BLaER1 (cell line): ENCODE data around the gene CCDC30.
"Not testable (repeated sequence)": the region's sequence is repeated elsewhere in the genome, so short reads cannot be mapped to it uniquely, and the experiment has no call there.

Source experiments
- H3K27ac ChIP-seq: shearing (Covaris generic); formaldehyde crosslinking; 2 replicates; pipeline ENCODE4 v1.8.1; 2022
- H3K27me3 ChIP-seq: shearing (Covaris generic); formaldehyde crosslinking; 2 replicates; pipeline ENCODE4 v1.8.1; 2022
- H3K36me3 ChIP-seq: shearing (Covaris generic); formaldehyde crosslinking; 2 replicates; pipeline ENCODE4 v1.8.1; 2022
- H3K4me1 ChIP-seq: shearing (Covaris generic); formaldehyde crosslinking; 2 replicates; pipeline ENCODE4 v1.8.1; 2022
- H3K4me2 ChIP-seq: shearing (Covaris generic); formaldehyde crosslinking; 2 replicates; pipeline ENCODE4 v1.8.1; 2022
- H3K4me3 ChIP-seq: shearing (Covaris generic); formaldehyde crosslinking; 2 replicates; pipeline ENCODE4 v1.8.1; 2022
- H3K9ac ChIP-seq: shearing (Covaris generic); formaldehyde crosslinking; 2 replicates; pipeline ENCODE4 v1.8.1; 2022
- H3K9me3 ChIP-seq: shearing (Covaris generic); formaldehyde crosslinking; 2 replicates; pipeline ENCODE4 v1.8.1; 2022
- H4K20me1 ChIP-seq: shearing (Covaris generic); formaldehyde crosslinking; 2 replicates; pipeline ENCODE4 v1.8.1; 2022
- Cebpa-rat ChIP-seq: shearing (Covaris generic); IDR thresholded peaks from 2 replicates; pipeline ENCODE4 v1.8.1; 2022

Gene CCDC30

DNA sequence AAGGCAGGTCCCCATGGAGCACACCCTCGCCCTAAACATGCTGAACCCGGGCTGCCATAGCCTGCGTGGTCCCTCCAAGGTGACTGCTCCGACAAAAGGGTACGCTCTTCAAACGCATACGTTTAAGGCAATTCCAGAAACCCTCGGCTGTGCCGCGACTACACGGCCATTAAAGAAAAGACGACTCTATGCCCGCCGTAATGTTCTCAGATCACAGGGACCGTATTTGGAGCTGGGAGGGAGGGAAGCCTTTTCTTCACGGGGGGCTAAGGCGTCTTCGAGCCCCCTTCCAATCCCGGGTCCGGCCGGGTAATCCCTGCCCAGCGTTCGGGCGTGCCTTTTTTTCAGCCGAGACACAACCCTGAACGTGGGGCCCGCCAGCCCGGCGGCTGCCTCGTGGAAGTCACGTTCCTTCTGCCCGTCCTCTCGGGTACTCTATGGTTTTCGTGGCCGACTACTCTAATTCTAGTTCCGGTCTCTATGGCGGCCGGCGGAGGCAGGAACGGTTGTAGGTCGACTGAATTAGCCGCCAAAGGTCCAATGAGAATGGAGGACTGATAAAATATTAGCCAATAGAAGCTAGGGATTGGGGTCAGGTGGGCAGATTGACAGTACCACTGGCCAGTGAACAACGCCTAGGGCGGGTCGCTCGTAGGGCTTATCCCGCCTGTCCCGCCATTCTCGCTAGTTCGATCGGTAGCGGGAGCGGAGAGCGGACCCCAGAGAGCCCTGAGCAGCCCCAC lies 218.8 kb downstream of the CCDC30 start, which contains the start of gene YBX1:
Gene YBX1 (plus strand): TSS at position 678 of the 743 bp plus-strand sequence. CDS start 148 bp downstream, outside the sequence.
- Histone ChIP-seq H3K9me3 (no peaks in the 10 kb centered on the region), H3K4me1 (peaks cover 52% of the 10 kb centered on the region), H3K27me3 (no peaks in the 10 kb centered on the region), H3K27ac (peak within 1 kb of the TSS; percentile 94), H3K9ac (peak within 1 kb of the TSS; percentile 95), H3K36me3 (peaks cover 42% of the 10 kb centered on the region), H4K20me1 (peaks cover 41% of the 10 kb centered on the region), H3K4me2 (peak within 1 kb of the TSS; percentile 95), H3K4me3 (peak within 1 kb of the TSS; percentile 93)
- no peak for TF ChIP-seq Cebpa-rat

DNA sequence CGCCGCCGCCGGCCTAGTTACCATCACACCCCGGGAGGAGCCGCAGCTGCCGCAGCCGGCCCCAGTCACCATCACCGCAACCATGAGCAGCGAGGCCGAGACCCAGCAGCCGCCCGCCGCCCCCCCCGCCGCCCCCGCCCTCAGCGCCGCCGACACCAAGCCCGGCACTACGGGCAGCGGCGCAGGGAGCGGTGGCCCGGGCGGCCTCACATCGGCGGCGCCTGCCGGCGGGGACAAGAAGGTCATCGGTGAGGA lies 219.3 kb downstream of the CCDC30 start:
- peaks cover 56% of the 10 kb centered on the region for H3K4me1 ChIP-seq
- peaks cover 46% of the 10 kb centered on the region for H4K20me1 ChIP-seq
- peaks cover 44% of the 10 kb centered on the region for H3K36me3 ChIP-seq
- not testable (repeated sequence) for H3K9me3 ChIP-seq, H3K27me3 ChIP-seq, H3K4me2 ChIP-seq
- H3K9ac ChIP-seq = peak overlapping the region; percentile 95
- peak overlapping the region; percentile 91 for H3K27ac ChIP-seq
- H3K4me3 ChIP-seq = peak overlapping the region; percentile 93

DNA sequence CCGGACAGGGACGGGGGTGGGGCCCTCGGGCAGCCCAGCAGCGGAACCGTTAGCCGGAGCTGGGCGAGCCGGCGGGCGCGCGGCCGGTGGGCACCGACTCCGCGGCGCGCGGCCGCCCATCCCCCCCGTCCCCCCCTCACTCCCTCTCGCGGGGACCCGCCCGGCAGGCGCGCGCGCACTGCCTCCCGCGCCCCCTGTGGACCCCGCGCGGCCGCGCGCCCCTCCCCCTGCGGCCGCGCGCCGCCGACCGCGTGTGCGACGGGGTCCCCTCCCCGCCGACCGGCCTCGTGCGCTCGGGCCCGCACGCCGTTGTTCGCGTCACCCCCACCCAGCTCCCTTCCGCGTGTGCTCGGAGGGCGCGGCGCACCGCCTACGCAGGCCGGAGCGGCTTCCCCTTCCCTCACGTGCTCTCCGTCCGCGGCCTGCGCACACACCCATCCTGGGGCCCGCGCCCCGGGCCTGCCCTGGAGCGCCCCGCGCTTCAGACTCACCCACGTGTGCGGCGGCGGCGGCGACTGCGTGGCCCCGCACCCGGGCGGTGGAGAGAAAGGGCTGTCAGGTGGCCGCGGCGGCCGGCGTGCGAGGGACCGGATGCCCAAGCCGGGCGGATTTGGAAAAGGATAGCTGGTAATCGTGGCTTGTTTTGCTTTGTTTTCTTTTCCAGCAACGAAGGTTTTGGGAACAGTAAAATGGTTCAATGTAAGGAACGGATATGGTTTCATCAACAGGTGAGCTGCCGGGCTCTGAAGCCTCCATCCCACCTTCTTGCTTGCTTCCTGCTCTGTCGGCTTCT lies 219.8 kb downstream of the CCDC30 start:
- TF ChIP-seq Cebpa-rat = no peak
- peaks cover 62% of the 10 kb centered on the region for H3K4me1 ChIP-seq
- peak overlapping the region; percentile 93 for H3K4me3 ChIP-seq
- peak overlapping the region; percentile 91 for H3K27ac ChIP-seq
- peak overlapping the region; percentile 89 for H3K4me2 ChIP-seq
- peak overlapping the region; percentile 95 for H3K9ac ChIP-seq
- H3K9me3 ChIP-seq = no peaks in the 10 kb centered on the region
- no peaks in the 10 kb centered on the region for H3K27me3 ChIP-seq
- peaks cover 52% of the 10 kb centered on the region for H4K20me1 ChIP-seq
- peaks cover 45% of the 10 kb centered on the region for H3K36me3 ChIP-seq

DNA sequence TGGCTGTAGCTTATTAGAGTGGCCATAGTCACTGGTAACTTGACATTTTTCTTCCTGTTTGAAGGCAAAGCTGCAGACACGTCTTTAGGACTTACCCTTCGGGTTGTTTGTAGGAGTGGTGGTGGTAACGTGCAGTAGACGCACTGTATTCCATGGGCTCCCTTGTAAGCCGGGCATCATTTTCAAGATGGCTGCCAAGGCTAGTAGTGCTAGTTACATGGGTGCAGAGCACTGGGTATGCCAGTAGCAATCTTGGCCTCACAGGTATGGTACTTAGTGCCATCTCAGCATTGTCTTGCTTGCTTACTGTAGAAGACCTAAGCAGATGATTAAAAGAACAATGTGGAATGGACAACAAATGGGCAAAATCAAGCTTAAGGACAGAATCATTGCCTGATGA lies 221.1 kb downstream of the CCDC30 start:
- H3K27ac ChIP-seq = no peak overlapping the region

DNA sequence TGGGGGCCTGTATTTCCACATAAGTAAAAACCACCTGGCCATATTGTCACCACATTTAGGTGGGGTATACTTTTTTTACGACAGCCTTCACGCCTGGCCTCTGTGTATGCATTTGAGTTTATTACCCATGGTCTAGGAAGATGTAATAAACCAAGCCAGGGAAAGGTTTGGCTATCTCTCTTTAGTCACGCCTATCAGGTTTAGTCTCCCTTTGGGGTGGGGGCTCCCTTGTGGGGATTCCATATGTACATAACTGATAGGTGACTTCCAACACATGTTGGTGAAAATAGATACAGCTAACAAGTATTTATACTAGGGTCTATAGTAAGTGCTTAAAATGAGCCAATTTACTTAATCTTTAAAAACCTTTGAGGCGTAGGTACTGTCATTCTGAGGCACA lies 223.3 kb downstream of the CCDC30 start:
- Histone ChIP-seq H3K9me3 (no peaks in the 10 kb centered on the region), H4K20me1 (peaks cover 86% of the 10 kb centered on the region), H3K27ac (no peak overlapping the region), H3K9ac (no peak overlapping the region; the same call in 1 of the 2 replicates), H3K4me2 (peak overlapping the region; percentile 89), H3K36me3 (peaks cover 76% of the 10 kb centered on the region), H3K4me3 (no peak overlapping the region), H3K27me3 (no peaks in the 10 kb centered on the region), H3K4me1 (peaks cover 62% of the 10 kb centered on the region)
- TF ChIP-seq Cebpa-rat = no peak

More for the DNA sequence above, 221.1 kb downstream of the CCDC30 start:
- H3K4me3 ChIP-seq = peak overlapping the region; percentile 93
- H3K27me3 ChIP-seq = no peaks in the 10 kb centered on the region
- peaks cover 57% of the 10 kb centered on the region for H3K36me3 ChIP-seq
- peaks cover 64% of the 10 kb centered on the region for H4K20me1 ChIP-seq
- H3K9ac ChIP-seq = peak overlapping the region; percentile 95
- H3K4me2 ChIP-seq = peak overlapping the region; percentile 89
- H3K9me3 ChIP-seq = no peaks in the 10 kb centered on the region
- no peak for TF ChIP-seq Cebpa-rat
- H3K4me1 ChIP-seq = peaks cover 69% of the 10 kb centered on the region

DNA sequence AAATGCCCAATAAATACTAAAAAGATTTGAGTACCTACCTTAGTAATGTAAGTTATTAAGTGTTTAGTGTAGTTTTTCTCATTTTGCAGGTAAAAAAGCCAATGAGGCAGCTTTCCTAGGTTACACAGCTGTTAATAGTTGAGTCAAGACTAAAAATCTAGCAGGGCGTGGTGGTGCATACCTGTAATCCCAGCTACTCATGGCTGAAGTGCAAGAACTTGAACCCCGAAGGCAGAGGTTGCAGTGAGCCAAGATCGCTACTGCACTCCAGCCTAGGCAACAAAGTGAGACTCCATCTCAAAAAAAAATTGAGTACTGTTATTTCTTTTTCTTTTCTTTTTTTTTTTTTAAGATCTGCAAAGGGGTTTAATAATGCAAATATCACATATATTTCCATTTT lies 226.8 kb downstream of the CCDC30 start:
- TF ChIP-seq Cebpa-rat = no peak
- H3K4me3 ChIP-seq = no peak overlapping the region
- H3K27me3 ChIP-seq = no peaks in the 10 kb centered on the region
- H3K27ac ChIP-seq = no peak overlapping the region
- peaks cover 94% of the 10 kb centered on the region for H3K36me3 ChIP-seq
- H3K9ac ChIP-seq = no peak overlapping the region
- 0 out of 2 replicates have a peak overlapping the region, but pooled peaks have one; percentile 7 for H3K4me2 ChIP-seq
- no peaks in the 10 kb centered on the region for H3K9me3 ChIP-seq
- H4K20me1 ChIP-seq = peaks cover 100% of the 10 kb centered on the region
- H3K4me1 ChIP-seq = peaks cover 55% of the 10 kb centered on the region

DNA sequence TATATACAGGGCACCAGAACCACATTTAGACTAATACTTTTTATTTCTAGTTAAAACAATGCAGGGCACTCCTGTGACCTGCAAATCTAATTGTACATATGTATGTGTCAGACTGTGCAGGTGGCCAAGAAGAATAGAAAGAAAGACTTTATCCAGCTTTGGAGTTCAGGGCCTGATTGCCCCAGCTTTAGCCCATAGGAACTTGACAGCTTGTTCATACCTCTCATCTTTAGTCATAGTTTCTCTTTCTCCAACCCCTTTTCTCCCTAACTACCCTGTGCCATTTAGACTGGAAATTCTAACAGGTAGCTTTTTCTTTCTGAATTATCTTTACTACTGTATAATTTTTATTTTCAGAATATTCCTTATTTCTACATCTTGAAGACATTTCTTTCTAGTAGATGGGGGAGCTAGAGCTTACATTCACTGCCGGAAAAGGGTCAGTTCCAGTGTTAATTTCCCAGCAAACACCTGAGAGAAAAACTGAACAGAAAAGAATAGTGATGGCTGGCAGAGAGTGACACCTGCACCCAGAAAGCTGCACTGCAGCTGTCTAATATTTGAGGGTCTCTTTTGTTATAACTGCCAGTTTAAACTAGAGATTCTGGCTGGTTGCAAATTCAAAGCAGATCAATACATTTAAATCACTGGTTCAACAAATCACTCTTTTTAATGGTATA lies 227.5 kb downstream of the CCDC30 start:
- H4K20me1 ChIP-seq = peaks cover 100% of the 10 kb centered on the region
- no peak overlapping the region for H3K4me2 ChIP-seq
- H3K36me3 ChIP-seq = peaks cover 95% of the 10 kb centered on the region
- no peak overlapping the region for H3K27ac ChIP-seq
- no peaks in the 10 kb centered on the region for H3K9me3 ChIP-seq
- H3K4me3 ChIP-seq = no peak overlapping the region
- H3K4me1 ChIP-seq = peaks cover 48% of the 10 kb centered on the region
- no peaks in the 10 kb centered on the region for H3K27me3 ChIP-seq
- no peak for TF ChIP-seq Cebpa-rat
- no peak overlapping the region for H3K9ac ChIP-seq

DNA sequence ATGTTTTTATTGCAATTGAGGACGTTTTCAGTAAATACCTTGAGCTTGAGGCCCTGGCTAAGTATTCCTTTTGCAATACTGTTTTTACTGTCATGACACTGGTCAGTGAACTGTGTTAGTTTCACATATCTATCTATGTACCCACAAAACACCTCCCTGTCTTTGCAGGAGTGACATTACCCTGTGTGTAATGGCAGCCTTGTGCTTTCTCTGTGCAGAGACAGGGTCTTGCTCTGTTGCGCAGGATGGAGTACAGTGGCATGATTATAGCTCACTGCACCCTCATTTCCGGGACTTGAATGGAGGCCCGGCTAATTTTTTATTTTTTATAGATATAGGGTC lies 228.0 kb downstream of the CCDC30 start:
- Histone ChIP-seq H3K4me2 (no peak overlapping the region), H3K27ac (no peak overlapping the region), H3K4me1 (peaks cover 43% of the 10 kb centered on the region), H3K9me3 (no peaks in the 10 kb centered on the region), H3K9ac (no peak overlapping the region), H3K36me3 (peaks cover 95% of the 10 kb centered on the region), H4K20me1 (peaks cover 100% of the 10 kb centered on the region), H3K27me3 (no peaks in the 10 kb centered on the region), H3K4me3 (no peak overlapping the region)
- no peak for TF ChIP-seq Cebpa-rat

DNA sequence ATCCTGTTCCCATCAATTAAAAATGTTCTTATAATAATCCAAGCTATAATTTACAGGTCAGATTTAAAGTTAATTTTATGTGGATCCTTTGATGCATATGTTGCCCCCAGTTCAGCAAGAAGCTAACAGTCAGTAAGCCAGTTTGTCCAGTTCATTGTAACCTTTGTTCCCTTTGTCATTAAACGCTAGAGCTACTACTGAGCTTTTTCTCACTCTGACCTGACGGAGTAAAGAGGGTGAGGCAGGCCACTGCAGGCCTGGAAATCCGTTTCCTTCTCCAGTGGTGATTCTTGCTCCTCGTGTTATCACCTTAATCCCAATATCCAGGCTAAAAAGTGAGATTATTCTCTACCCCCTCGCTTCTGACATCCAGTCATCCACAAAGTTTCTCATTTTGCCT lies 229.4 kb downstream of the CCDC30 start:
- H4K20me1 ChIP-seq = peaks cover 100% of the 10 kb centered on the region
- H3K27me3 ChIP-seq = no peaks in the 10 kb centered on the region
- no peak overlapping the region for H3K27ac ChIP-seq
- no peak overlapping the region for H3K4me3 ChIP-seq
- TF ChIP-seq Cebpa-rat = no peak
- no peaks in the 10 kb centered on the region for H3K9me3 ChIP-seq
- H3K9ac ChIP-seq = no peak overlapping the region
- H3K4me2 ChIP-seq = no peak overlapping the region
- H3K4me1 ChIP-seq = peaks cover 30% of the 10 kb centered on the region
- H3K36me3 ChIP-seq = peaks cover 95% of the 10 kb centered on the region

DNA sequence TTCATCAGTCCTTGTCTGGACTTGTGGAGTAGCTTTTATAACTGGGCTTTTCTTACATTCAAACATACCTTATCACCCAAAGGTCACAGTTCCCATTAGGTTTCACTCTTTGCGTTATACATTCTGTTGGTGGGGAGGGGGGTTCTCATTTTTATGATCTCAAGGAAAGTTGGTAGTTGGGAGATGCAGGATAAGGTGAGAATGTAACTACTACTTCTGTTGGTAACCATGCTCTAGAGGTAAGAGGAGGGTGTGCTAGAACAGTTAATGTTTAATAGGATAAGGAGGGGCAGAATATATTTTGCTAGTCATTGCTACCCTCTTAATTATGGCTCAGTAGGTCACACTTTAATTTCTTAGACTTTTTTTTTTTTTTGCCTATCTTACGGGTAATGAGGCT lies 229.8 kb downstream of the CCDC30 start:
- Histone ChIP-seq H3K27ac (no peak overlapping the region), H4K20me1 (peaks cover 100% of the 10 kb centered on the region), H3K27me3 (no peaks in the 10 kb centered on the region), H3K9me3 (no peaks in the 10 kb centered on the region), H3K4me2 (no peak overlapping the region), H3K9ac (no peak overlapping the region), H3K36me3 (peaks cover 95% of the 10 kb centered on the region), H3K4me3 (no peak overlapping the region), H3K4me1 (peaks cover 26% of the 10 kb centered on the region)
- TF ChIP-seq Cebpa-rat = no peak
